Naive thymus-derived CD4-positive, alpha-beta T cell (primary cell): ENCODE measurements around the gene MR1. TPM values are rescaled to one million over a fixed set of nuclear protein-coding genes. Genes with fewer than 3 reads are reported as not detected.
"Not testable (repeated sequence)": the region's sequence is repeated elsewhere in the genome, so short reads cannot be mapped to it uniquely, and the experiment has no call there.

Source experiments
- ATAC-seq: fragments of 150-1000 bp; cut with Tn5 transposase; 2 replicates; pipeline ENCODE4 v1.10.0; 2021; ENCODE audit warnings: mild to moderate bottlenecking, moderate library complexity
- CTCF ChIA-PET: fragments of 350-600 bp; sonication (Branson Sonifier 250); formaldehyde crosslinking; loops from one replicate; lab custom pipeline; 2021; ENCODE audit warnings: antibody characterized with exemption; lab: Charles Lee
- POLR2A ChIA-PET: fragments of 350-600 bp; sonication (Branson Sonifier 250); formaldehyde crosslinking; loops from one replicate; lab custom pipeline; 2021; ENCODE audit warnings: antibody characterized with exemption, inconsistent platforms; lab: Charles Lee
- DNase-seq, 9 donors: peaks; one replicate each; pipeline versions ENCODE4 v3.0.0 to v3.0.0-alpha.2; 2020 to 2022; ENCODE audit warnings: mixed read lengths in 1 of 9
- H3K27ac ChIP-seq: one replicate; pipeline ENCODE4 v1.7.0; 2013; ENCODE audit warnings: mild to moderate bottlenecking, low read depth, low read length, moderate library complexity
- H3K27me3 ChIP-seq, 2 donors: one replicate each; pipeline ENCODE4 v1.7.0; 2013; ENCODE audit warnings: low read length in 2 of 2, mild to moderate bottlenecking in 2 of 2, moderate library complexity in 2 of 2; ENCODE audit not compliant: control insufficient read depth in 2 of 2, insufficient read depth in 2 of 2
- H3K36me3 ChIP-seq, 3 experiments: 1 replicate in 2 of 3; 2 replicates in 1 of 3; pipeline ENCODE4 v1.7.0; 2013; ENCODE audit warnings: low read length in 3 of 3, mild to moderate bottlenecking in 3 of 3, moderate library complexity in 1 of 3; ENCODE audit not compliant: insufficient read depth in 3 of 3, control insufficient read depth in 2 of 3
- H3K4me1 ChIP-seq, 2 donors: one replicate each; pipeline ENCODE4 v1.7.0; 2013; ENCODE audit warnings: low read length in 2 of 2, mild to moderate bottlenecking in 2 of 2, moderate library complexity in 1 of 2; ENCODE audit not compliant: control insufficient read depth in 2 of 2, insufficient read depth in 2 of 2
- H3K4me3 ChIP-seq: 2 replicates; pipeline ENCODE4 v1.7.0; 2013; ENCODE audit warnings: mild to moderate bottlenecking, low read length
- H3K9me3 ChIP-seq, 3 experiments: 1 replicate in 2 of 3; 2 replicates in 1 of 3; pipeline ENCODE4 v1.7.0; 2013; ENCODE audit warnings: low read length in 3 of 3; ENCODE audit not compliant: control insufficient read depth in 2 of 3
- H3K27ac Mint-ChIP-seq, 9 donors: one replicate each; pipeline ENCODE4 v1.8.0; 2020 to 2022; ENCODE audit warnings: mixed read lengths in 9 of 9, mild to moderate bottlenecking in 8 of 9, moderate library complexity in 5 of 9, inconsistent platforms in 2 of 9
- H3K27me3 Mint-ChIP-seq, 5 donors: one replicate each; pipeline ENCODE4 v1.8.0; 2021 to 2022; ENCODE audit warnings: mixed read lengths in 5 of 5, mild to moderate bottlenecking in 1 of 5
- H3K36me3 Mint-ChIP-seq, 5 donors: one replicate each; pipeline ENCODE4 v1.8.0; 2020 to 2022; ENCODE audit warnings: mixed read lengths in 5 of 5, mild to moderate bottlenecking in 3 of 5, inconsistent platforms in 1 of 5
- H3K4me1 Mint-ChIP-seq, 7 donors: one replicate each; pipeline ENCODE4 v1.8.0; 2020 to 2022; ENCODE audit warnings: mixed read lengths in 7 of 7, mild to moderate bottlenecking in 3 of 7, inconsistent platforms in 1 of 7
- H3K4me3 Mint-ChIP-seq, 10 donors: one replicate each; pipeline ENCODE4 v1.8.0; 2020 to 2022; ENCODE audit warnings: mild to moderate bottlenecking in 10 of 10, mixed read lengths in 10 of 10, moderate library complexity in 6 of 10, inconsistent platforms in 2 of 10
- H3K9me3 Mint-ChIP-seq, 11 donors: one replicate each; pipeline ENCODE4 v1.8.0; 2020 to 2022; ENCODE audit warnings: mixed read lengths in 11 of 11, mild to moderate bottlenecking in 4 of 11, inconsistent platforms in 1 of 11, moderate library complexity in 1 of 11
- intact Hi-C, 2 donors: fragments of 100-400 bp; cut with micrococcal nuclease; formaldehyde crosslinking; loops; one replicate each; pipeline ENCODE4 v1.15.1; 2023
- polyA plus RNA-seq, 2 donors: library from polyadenylated mRNA; unstranded; fragments of 300-500 nt; fragmentation: Illumina TruSeq; gene quantifications; one replicate each; pipeline ENCODE4 v1.2.3, GENCODE V29; 2021
- total RNA-seq, 6 experiments: library from RNA in 5 of 6; stranded (reverse) in 5 of 6; gene quantifications; 1 replicate in 5 of 6; 2 replicates in 1 of 6; pipeline ENCODE4 v1.2.3 and lab custom pipeline; 2021 to 2026

The MR1 gene
- total and polyA plus RNA-seq, 7 experiments from 2014 or later = 19.8 to 39.2 (median 29.8) TPM

- Mint-ChIP-seq H3K27ac (peak overlapping the region; percentile 95 to 100 (median 98)), H3K36me3 (peaks cover under 1 to 22% (median 1%) of the 10 kb centered on the region in 5 donors), H3K4me1 (peaks cover 37 to 63% (median 57%) of the 10 kb centered on the region in 7 donors), H3K9me3 (peaks cover 0 to 1% (median 0%) of the 10 kb centered on the region in 11 donors), H3K4me3 (peak overlapping the region; percentile 84 to 99 (median 97)), H3K27me3 (peaks cover 0 to 7% (median 0%) of the 10 kb centered on the region in 5 donors)
- intact Hi-C loops = loop anchor here (1.0 to 5.0 kb wide), 9 partner anchors 10 to 1809 kb away; partner anchors contain the start of genes CEP350 (in 1 of the 2), IER5 (in 1 of the 2) and STX6 (in 1 of the 2)
- ChIA-PET CTCF (interaction anchor here (0.5 to 1.8 kb wide), 8 partner anchors 8 to 532 kb away, joined by 3 to 14 read pairs (median 5); partner anchors contain the start of gene STX6), POLR2A (interaction anchor here (0.6 to 4.5 kb wide), 16 partner anchors 8 to 1079 kb away, joined by 3 to 64 read pairs (median 4); partner anchors contain the start of genes ACBD6, IER5 and STX6)
- H3K9me3 ChIP-seq = no peaks in the 10 kb centered on the region
- no peaks in the 10 kb centered on the region for H3K27me3 ChIP-seq
- peak in 3 of 9 donors; percentile 13 to 39 (median 27) for DNase-seq
- H3K4me1 ChIP-seq = peaks cover 30 to 40% of the 10 kb centered on the region in 2 donors
- no peaks in the 10 kb centered on the region for H3K36me3 ChIP-seq
- peak; percentile 39 for ATAC-seq
- peak overlapping the region; percentile 77 for H3K4me3 ChIP-seq
- H3K27ac ChIP-seq = peak overlapping the region; percentile 95
Measured at GRCh38 chr1:181033128-181033798, 520 bp upstream of the MR1 start.

- not testable (repeated sequence) for H3K27ac ChIP-seq, H3K27me3 Mint-ChIP-seq, DNase-seq, H3K36me3 ChIP-seq, ATAC-seq, H3K27me3 ChIP-seq, H3K9me3 ChIP-seq, H3K9me3 Mint-ChIP-seq
- Mint-ChIP-seq H3K4me1 (peaks cover 43 to 79% (median 71%) of the 10 kb centered on the region in 7 donors), H3K36me3 (peaks cover 3 to 28% (median 8%) of the 10 kb centered on the region in 5 donors), H3K27ac (peak overlapping the region in 7 of 9 donors; percentile 3 to 98 (median 71)), H3K4me3 (peak overlapping the region; percentile 69 to 98 (median 86))
- peak overlapping the region; percentile 14 for H3K4me3 ChIP-seq
- H3K4me1 ChIP-seq = peaks cover 32 to 42% of the 10 kb centered on the region in 2 donors
- intact Hi-C loops = loop anchor here in 1 of 2 donors (2.0 kb wide), 1 partner anchor 28 kb away; no protein-coding TSS in a partner anchor
- ChIA-PET CTCF (interaction anchor here (1.3 to 6.3 kb wide), 2 partner anchors 13 to 107 kb away, joined by 6 to 35 read pairs; partner anchors contain the start of gene STX6), POLR2A (interaction anchor here (0.6 to 4.5 kb wide), 4 partner anchors 12 to 55 kb away, joined by 3 to 64 read pairs (median 5); partner anchors contain the start of gene STX6)
Measured at GRCh38 chr1:181035210-181035609, 1.4 kb downstream of the MR1 start.

GRCh38 chr1:181036107-181036836, 2.5 kb downstream of the MR1 start:
- Mint-ChIP-seq H3K27me3 (no peaks in the 10 kb centered on the region), H3K36me3 (peaks cover 3 to 28% (median 11%) of the 10 kb centered on the region in 5 donors), H3K4me3 (peak overlapping the region; percentile 69 to 98 (median 80)), H3K27ac (peak overlapping the region in 4 of 9 donors; percentile 55 to 98 (median 72)), H3K4me1 (peaks cover 49 to 87% (median 79%) of the 10 kb centered on the region in 7 donors), H3K9me3 (peaks cover 0 to 1% (median 0%) of the 10 kb centered on the region in 11 donors)
- Histone ChIP-seq H3K4me3 (peak overlapping the region; percentile 14), H3K9me3 (no peaks in the 10 kb centered on the region), H3K4me1 (peaks cover 32 to 44% of the 10 kb centered on the region in 2 donors), H3K27me3 (no peaks in the 10 kb centered on the region), H3K36me3 (peaks cover 0 to 4% (median 0%) of the 10 kb centered on the region in 3 experiments), H3K27ac (peak overlapping the region; percentile 17)
- CTCF ChIA-PET = interaction anchor here (1.1 to 6.3 kb wide), 5 partner anchors 14 to 132 kb away, joined by 3 to 35 read pairs (median 4); partner anchors contain the start of gene STX6
- POLR2A ChIA-PET = interaction anchor here (0.7 to 4.5 kb wide), 4 partner anchors 13 to 360 kb away, joined by 3 to 64 read pairs (median 4); partner anchors contain the start of gene STX6
- DNase-seq (no peak), ATAC-seq (no peak)
- intact Hi-C loops = no loop called here

GRCh38 chr1:181037386-181037785, 3.6 kb downstream of the MR1 start:
- Mint-ChIP-seq H3K27me3 (no peaks in the 10 kb centered on the region), H3K27ac (peak overlapping the region in 4 of 9 donors; percentile 13 to 69 (median 38)), H3K4me1 (peaks cover 53 to 92% (median 86%) of the 10 kb centered on the region in 7 donors), H3K4me3 (peak overlapping the region in 6 of 10 donors; percentile 18 to 98 (median 82)), H3K9me3 (peaks cover 0 to 1% (median 0%) of the 10 kb centered on the region in 11 donors), H3K36me3 (peaks cover 3 to 30% (median 14%) of the 10 kb centered on the region in 5 donors)
- Histone ChIP-seq H3K27me3 (no peaks in the 10 kb centered on the region), H3K27ac (no peak overlapping the region), H3K4me3 (no peak overlapping the region), H3K36me3 (peaks cover 0 to 4% (median 0%) of the 10 kb centered on the region in 3 experiments), H3K4me1 (peaks cover 32 to 46% of the 10 kb centered on the region in 2 donors), H3K9me3 (no peaks in the 10 kb centered on the region)
- CTCF ChIA-PET = interaction anchor here (0.7 to 6.3 kb wide), 8 partner anchors 8 to 130 kb away, joined by 3 to 35 read pairs (median 4); no protein-coding TSS in a partner anchor
- DNase-seq (no peak), ATAC-seq (no peak)
- intact Hi-C loops = no loop called here
- POLR2A ChIA-PET = interaction anchor here (0.6 to 1.1 kb wide), 3 partner anchors 12 to 30 kb away, joined by 3 to 4 read pairs (median 4); no protein-coding TSS in a partner anchor

- peaks cover 0 to 10% (median 0%) of the 10 kb centered on the region in 3 experiments for H3K36me3 ChIP-seq
- intact Hi-C loops = loop anchor here (1.0 to 2.0 kb wide), 6 partner anchors 16 to 156 kb away; partner anchors contain the start of genes IER5 (in 1 of the 2) and STX6 (in 1 of the 2)
- H3K4me1 ChIP-seq = peaks cover 26 to 41% of the 10 kb centered on the region in 2 donors
- ATAC-seq = peak; percentile 75
- peak; percentile 24 to 71 (median 60) for DNase-seq
- H3K27ac ChIP-seq = no peak overlapping the region
- H3K9me3 ChIP-seq = no peaks in the 10 kb centered on the region
- no peaks in the 10 kb centered on the region for H3K27me3 Mint-ChIP-seq
- ChIA-PET CTCF (interaction anchor here (0.6 to 6.3 kb wide), 6 partner anchors 9 to 128 kb away, joined by 3 to 35 read pairs (median 4); no protein-coding TSS in a partner anchor), POLR2A (interaction anchor here (0.7 kb wide), 1 partner anchor 55 kb away, joined by 4 read pairs; no protein-coding TSS in a partner anchor)
- no peaks in the 10 kb centered on the region for H3K27me3 ChIP-seq
- H3K4me3 Mint-ChIP-seq = peak overlapping the region in 7 of 10 donors; percentile 7 to 92 (median 60)
- peaks cover 0 to 1% (median 0%) of the 10 kb centered on the region in 11 donors for H3K9me3 Mint-ChIP-seq
- H3K27ac Mint-ChIP-seq = peak overlapping the region in 6 of 9 donors; percentile 1 to 78 (median 28)
- peaks cover 3 to 33% (median 17%) of the 10 kb centered on the region in 5 donors for H3K36me3 Mint-ChIP-seq
- no peak overlapping the region for H3K4me3 ChIP-seq
- peaks cover 54 to 90% (median 83%) of the 10 kb centered on the region in 7 donors for H3K4me1 Mint-ChIP-seq
Measured at GRCh38 chr1:181038399-181038873, 4.7 kb downstream of the MR1 start.
